ENCODE data around the gene AOPEP. TPM values are rescaled to one million over a fixed set of nuclear protein-coding genes. Genes with fewer than 3 reads are reported as not detected.

AOPEP gene
- total and polyA plus RNA-seq, 9 of the 15 experiments (the other 6 are each of a cell fraction or from before 2014, with no cell fraction given), result 4.5 to 19.3 (median 13.5) TPM

DNA sequence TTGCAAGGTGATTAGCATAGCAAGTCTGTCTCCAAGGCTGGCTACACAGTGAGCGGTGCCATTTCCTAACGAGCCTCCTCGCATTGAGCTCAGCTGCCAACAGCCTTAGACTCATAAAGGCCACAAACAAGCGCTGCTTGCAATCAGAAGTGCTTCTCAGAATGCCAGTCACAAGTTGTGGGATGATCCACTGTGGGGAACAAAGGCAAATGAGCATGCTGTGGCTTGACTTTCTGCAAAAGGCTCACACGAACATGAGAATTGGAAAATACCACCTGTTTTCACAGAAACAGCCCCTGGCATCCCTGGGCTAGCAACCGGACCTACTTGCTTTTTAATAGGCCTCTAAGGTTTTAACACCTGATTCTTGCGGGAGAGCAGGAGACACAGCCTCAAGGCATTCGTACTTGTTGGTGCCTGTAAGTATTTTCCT is 375.5 kb downstream of the AOPEP start:
- Histone ChIP-seq H4K20me1 (replicated peaks; ENCODE audit: control insufficient read depth, insufficient read depth, low read length) (peaks cover 4% of the 10 kb centered on the region; the same call in 1 of the 2 replicates), H3K79me2 (ENCODE audit: control insufficient read depth, insufficient read depth, low read length) (no peaks in the 10 kb centered on the region), H3K9me1 (ENCODE audit: control insufficient read depth, insufficient read depth, low read length) (no peaks in the 10 kb centered on the region), H3K9ac (ENCODE audit: insufficient read depth in 1 of 2, low read depth in 2 of 2, low read length in 2 of 2) (no peak overlapping the region), H3K4me2 (ENCODE audit: insufficient read depth, low read length) (no peak overlapping the region), H3K4me3 (no peak overlapping the region), H3K9me3 (replicated peaks; ENCODE audit: control insufficient read depth, insufficient read depth, low read depth, low read length) (no peaks in the 10 kb centered on the region), H3K27ac (ENCODE audit: extremely low read depth, low read depth, low read length) (no peak overlapping the region), H3K27me3 (ENCODE audit: control insufficient read depth in 2 of 2, insufficient read depth in 2 of 2, low read length in 2 of 2) (no peaks in the 10 kb centered on the region), H3K36me3 (ENCODE audit: control insufficient read depth, insufficient read depth, low read length) (peaks cover 16% of the 10 kb centered on the region; the same call in 1 of the 3 replicates), H2AFZ (ENCODE audit: low read depth, low read length) (no peak overlapping the region), H3K4me1 (replicated peaks in 1 of 2; ENCODE audit: control insufficient read depth in 2 of 2, insufficient read depth in 2 of 2, low read length in 2 of 2) (peaks cover 0 to 10% of the 10 kb centered on the region in 2 experiments; a peak in 1 of 5 replicates)
- ChIA-PET CTCF (ENCODE audit: low intra/inter-chr PET ratio) (no interaction called here), POLR2A (interaction anchor here (0.7 kb wide), 2 partner anchors 89 to 171 kb away, joined by 3 read pairs; no protein-coding TSS in a partner anchor)
- DNase-seq (ENCODE audit: extremely low read depth in 1 of 4, low spot score in 3 of 4), result no peak
- ATAC-seq, result no peak
- intact Hi-C loops (cut with micrococcal nuclease), result no loop called here
- no peak for FAIRE-seq
- TF ChIP-seq MEF2A (IDR thresholded peaks at IDR 0.05; ENCODE audit: control insufficient read depth, low read depth, low read length) (no peak), KLF10 (CRISPR knock-in tag; IDR thresholded peaks at IDR 0.05) (no peak), NFATC3 (IDR thresholded peaks at IDR 0.05) (no peak), ZNF124 (CRISPR knock-in tag; IDR thresholded peaks at IDR 0.05) (no peak), BACH1 (tag; IDR thresholded peaks at IDR 0.05) (no peak), NFYB (IDR thresholded peaks at IDR 0.05; ENCODE audit: extremely low read depth, insufficient read length) (no peak), NELFE (IDR thresholded peaks at IDR 0.05; ENCODE audit: insufficient read depth, insufficient read length) (no peak), ZNF232 (CRISPR knock-in tag; IDR thresholded peaks at IDR 0.05) (no peak), NR4A1 (CRISPR knock-in tag; IDR thresholded peaks at IDR 0.05) (no peak), NR4A1 (tag; IDR thresholded peaks at IDR 0.05) (no peak), RUNX1 (IDR thresholded peaks at IDR 0.05; ENCODE audit: low read depth) (no peak), MGA (IDR thresholded peaks at IDR 0.05) (no peak)
- in situ Hi-C loops (cut with MboI), result no loop called here
- no TSS peak for BruUV-seq (replicated peaks)
- WGBS (ENCODE audit: insufficient coverage, low coverage, missing lambda C conversion rate), result 67% methylated on average over 8 of the region's 8 CpGs

Data from K562 (cell line).